SU-DHL-6 (cell line): Measurements from ENCODE around the gene CDK5RAP2.

Experiments used
- CTCF ChIP-seq: fragments of 200-600 bp; sonication (generic); IDR thresholded peaks from one replicate; pipeline ENCODE4 v1.5.1; 2017; ENCODE audit warnings: antibody characterized with exemption, mild to moderate bottlenecking, low read length, moderate library complexity; ENCODE audit not compliant: insufficient read depth, poor library complexity, severe bottlenecking
- EZH2phosphoT487 ChIP-seq: fragments of 200-600 bp; sonication (generic), shearing (Covaris generic); conservative IDR thresholded peaks from 2 replicates; pipeline ENCODE4 v1.6.1; 2018; ENCODE audit warnings: mild to moderate bottlenecking, antibody characterized with exemption, low read length, moderate library complexity, mixed read lengths

DNA sequence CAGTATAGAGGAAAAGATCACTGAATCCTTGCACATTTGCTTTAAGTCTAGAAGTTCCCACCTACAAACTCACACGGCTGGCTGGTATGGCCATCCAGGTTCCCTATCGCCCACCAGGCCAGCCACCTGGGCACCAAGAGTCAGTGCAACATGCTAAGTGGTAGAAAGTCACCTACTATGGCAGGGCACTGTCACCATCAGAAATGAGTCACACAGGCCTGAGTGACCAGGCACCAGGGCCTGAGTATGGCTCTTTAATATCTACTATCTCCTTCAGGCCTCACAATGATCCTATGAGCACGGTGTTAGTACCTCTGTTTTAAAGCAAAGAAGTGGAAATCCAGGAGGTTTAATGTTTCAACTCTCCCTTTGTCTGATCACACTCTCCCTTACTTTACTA, 156.2 kb downstream of the CDK5RAP2 start:
- TF ChIP-seq CTCF (no peak), EZH2phosphoT487 (no peak)
